Adrenal gland (tissue), 5 donors: Measurements from ENCODE around the gene TRMT61A.

ENCODE experiments used
- CTCF ChIP-seq, 6 experiments: fragments of 450-650 bp in 4 of 6; fragments of 200-600 bp in 2 of 6; sonication (generic) in 1 of 6; IDR thresholded peaks; 1 replicate in 5 of 6; 2 replicates in 1 of 6; pipeline versions ENCODE4 v1.5.1 to v1.8.0; 2016 to 2021; ENCODE audit warnings: antibody characterized with exemption in 6 of 6, mild to moderate bottlenecking in 2 of 6, moderate library complexity in 1 of 6
- POLR2A ChIP-seq, 2 donors: fragments of 450-650 bp; IDR thresholded peaks; one replicate each; pipeline ENCODE4 v1.6.1; 2017; ENCODE audit warnings: antibody characterized with exemption in 2 of 2, mild to moderate bottlenecking in 2 of 2, moderate library complexity in 1 of 2
- donor health status: DM: no; HTN: no; CAD: no.

- TF ChIP-seq CTCF (IDR thresholded peaks at IDR 0.05) (no peak), POLR2A (IDR thresholded peaks at IDR 0.05) (no peak)
These were observed 2.1 kb upstream of the TRMT61A start for GRCh38 chr14:103526914-103527248.
